HFF-Myc (cell line): ENCODE results near the gene CDKN2A.
A peak's percentile ranks its signal among the peaks of the same experiment; 100 is the strongest.

Experiments
- DNase-seq: peaks from one replicate; pipeline ENCODE4 v3.0.0-alpha.2; 2011; ENCODE audit warnings: low read depth; ENCODE audit errors: extremely low read depth
- H3K4me3 ChIP-seq: replicated peaks from 2 replicates; pipeline ENCODE4 v1.5.1; 2011; ENCODE audit warnings: low read depth, mild to moderate bottlenecking, control low read depth, low read length
- CTCF ChIP-seq: IDR thresholded peaks from 2 replicates; pipeline ENCODE4 v1.5.1; 2012; ENCODE audit warnings: mild to moderate bottlenecking, low read depth, low read length, control low read depth; ENCODE audit errors: missing control alignments

Gene CDKN2A

GRCh38 chr9:21927752-21928151 lies 66.4 kb downstream of the CDKN2A start:
- TF ChIP-seq CTCF, result no peak
- H3K4me3 ChIP-seq, result no peak overlapping the region

GRCh38 chr9:21923694-21924093 lies 70.5 kb downstream of the CDKN2A start:
- no peak overlapping the region for H3K4me3 ChIP-seq
- TF ChIP-seq CTCF, result no peak
- no peak for DNase-seq

More at GRCh38 chr9:21927752-21928151, 66.4 kb downstream of the CDKN2A start:
- DNase-seq, result no peak

- no peak for TF ChIP-seq CTCF
- H3K4me3 ChIP-seq, result no peak overlapping the region
- peak; percentile 69 for DNase-seq
Observed at GRCh38 chr9:21919377-21920362, 74.5 kb downstream of the CDKN2A start.
